ENCODE results near the gene CALHM5.

GRCh38 chr6:116512111-116512559 is 696 bp downstream of the CALHM5 start:
- TF ChIP-seq POLR2A (IDR thresholded peaks at IDR 0.05; ENCODE audit: low read depth, low read length) (no peak), POLR2AphosphoS5 (IDR thresholded peaks at IDR 0.05; ENCODE audit: low read depth, low read length) (no peak), TAF1 (IDR thresholded peaks at IDR 0.05; ENCODE audit: low read depth, low read length) (no peak)

Measured in GM12891 (cell line).